CD14-positive monocyte (primary cell): ENCODE data around the gene SASS6. TPM values are rescaled to one million over a fixed set of nuclear protein-coding genes. Genes with fewer than 3 reads are reported as not detected.
A peak's percentile ranks its signal among the peaks of the same experiment; 100 is the strongest.

Experiments
- DNase-seq, 3 donors: peaks; one replicate each; pipeline ENCODE4 v3.0.0-alpha.2; 2011 to 2022
- H2AFZ ChIP-seq: 2 replicates; pipeline ENCODE4 v1.6.0; 2012; ENCODE audit warnings: mild to moderate bottlenecking, low read depth, low read length, inconsistent platforms; ENCODE audit not compliant: insufficient read depth, poor library complexity, severe bottlenecking
- H3K27ac ChIP-seq, 2 donors: 1 replicate in 1 of 2; 2 replicates in 1 of 2; pipeline ENCODE4 v1.5.1; 2012 to 2013; ENCODE audit warnings: low read length in 2 of 2, control low read depth in 1 of 2, inconsistent platforms in 1 of 2, low read depth in 1 of 2, mild to moderate bottlenecking in 1 of 2
- H3K27me3 ChIP-seq, 2 donors: one replicate each; pipeline versions ENCODE4 v1.6.0 to v1.6.1; 2011 to 2013; ENCODE audit warnings: low read length in 2 of 2; ENCODE audit not compliant: control insufficient read depth in 2 of 2, insufficient read depth in 2 of 2
- H3K36me3 ChIP-seq, 2 donors: replicated peaks in 1 of 2; 1 replicate in 1 of 2; 2 replicates in 1 of 2; pipeline versions ENCODE4 v1.5.1 to v1.6.1; 2012 to 2013; ENCODE audit warnings: low read length in 2 of 2, control low read depth in 1 of 2, inconsistent platforms in 1 of 2, mild to moderate bottlenecking in 1 of 2; ENCODE audit not compliant: insufficient read depth in 2 of 2, control insufficient read depth in 1 of 2
- H3K4me1 ChIP-seq, 2 donors: 1 replicate in 1 of 2; 2 replicates in 1 of 2; pipeline versions ENCODE4 v1.5.1 to v1.6.1; 2012 to 2013; ENCODE audit warnings: low read length in 2 of 2, control low read depth in 1 of 2, inconsistent platforms in 1 of 2, mild to moderate bottlenecking in 1 of 2, moderate library complexity in 1 of 2; ENCODE audit not compliant: insufficient read depth in 2 of 2, control insufficient read depth in 1 of 2
- H3K4me2 ChIP-seq: replicated peaks from 2 replicates; pipeline ENCODE3; 2012; ENCODE audit warnings: low read length, moderate library complexity, mild to moderate bottlenecking; ENCODE audit not compliant: poor library complexity, severe bottlenecking; ENCODE audit errors: extremely low read depth
- H3K4me3 ChIP-seq, 3 experiments: fragments of 200-600 bp in 1 of 3; sonication (generic) in 1 of 3; replicated peaks in 1 of 3; 1 replicate in 2 of 3; 2 replicates in 1 of 3; pipeline ENCODE4 v1.5.1; 2011 to 2013; ENCODE audit warnings: low read length in 3 of 3, mild to moderate bottlenecking in 3 of 3, control low read depth in 2 of 3, low read depth in 2 of 3, inconsistent platforms in 1 of 3, moderate library complexity in 1 of 3
- H3K79me2 ChIP-seq: 2 replicates; pipeline ENCODE4 v1.6.0; 2012; ENCODE audit warnings: mild to moderate bottlenecking, control low read depth, inconsistent platforms, low read length, moderate library complexity; ENCODE audit not compliant: insufficient read depth
- H3K9ac ChIP-seq: 2 replicates; pipeline ENCODE4 v1.6.0; 2017; ENCODE audit warnings: low read length, mild to moderate bottlenecking; ENCODE audit not compliant: insufficient read depth, poor library complexity, severe bottlenecking
- H3K9me3 ChIP-seq, 2 donors: replicated peaks in 1 of 2; 1 replicate in 1 of 2; 2 replicates in 1 of 2; pipeline versions ENCODE4 v1.5.1 to v1.6.1; 2012 to 2013; ENCODE audit warnings: low read length in 2 of 2, control low read depth in 1 of 2; ENCODE audit not compliant: control insufficient read depth in 1 of 2, insufficient read depth in 1 of 2
- H4K20me1 ChIP-seq: 2 replicates; pipeline ENCODE4 v1.6.0; 2012; ENCODE audit warnings: mild to moderate bottlenecking, low read length, control low read depth, moderate library complexity; ENCODE audit not compliant: insufficient read depth
- H3K27ac Mint-ChIP-seq, 7 donors: one replicate each; pipeline ENCODE4 v1.8.0; 2020; ENCODE audit warnings: mild to moderate bottlenecking in 7 of 7, mixed read lengths in 7 of 7, moderate library complexity in 6 of 7, inconsistent platforms in 2 of 7
- H3K27me3 Mint-ChIP-seq, 3 donors: one replicate each; pipeline ENCODE4 v1.8.0; 2021 to 2022; ENCODE audit warnings: low read depth in 3 of 3, mild to moderate bottlenecking in 3 of 3, mixed read lengths in 3 of 3, moderate library complexity in 3 of 3, inconsistent platforms in 1 of 3
- H3K36me3 Mint-ChIP-seq, 2 donors: one replicate each; pipeline ENCODE4 v1.8.0; 2020; ENCODE audit warnings: mixed read lengths in 2 of 2, inconsistent platforms in 1 of 2, mild to moderate bottlenecking in 1 of 2
- H3K4me1 Mint-ChIP-seq: one replicate; pipeline ENCODE4 v1.8.0; 2020; ENCODE audit warnings: mild to moderate bottlenecking, mixed read lengths
- H3K4me3 Mint-ChIP-seq, 2 donors: one replicate each; pipeline ENCODE4 v1.8.0; 2020; ENCODE audit warnings: mild to moderate bottlenecking in 2 of 2, mixed read lengths in 2 of 2, moderate library complexity in 1 of 2
- H3K9me3 Mint-ChIP-seq, 7 donors: one replicate each; pipeline ENCODE4 v1.8.0; 2020 to 2022; ENCODE audit warnings: mixed read lengths in 7 of 7, mild to moderate bottlenecking in 6 of 7, moderate library complexity in 6 of 7, inconsistent platforms in 2 of 7
- CTCF ChIP-seq: fragments of 200-600 bp; IDR thresholded peaks from one replicate; pipeline ENCODE4 v1.8.0; 2022; ENCODE audit warnings: antibody characterized with exemption, mild to moderate bottlenecking
- WGBS: methylation state at CpG from one replicate; pipeline ENCODE4 v1.1.5; 2013; ENCODE audit warnings: missing lambda C conversion rate; ENCODE audit not compliant: insufficient coverage; 5-methylcytosine and 5-hydroxymethylcytosine counted together
- intact Hi-C, 2 donors: fragments of 100-400 bp; cut with micrococcal nuclease; formaldehyde crosslinking; loops; one replicate each; pipeline versions ENCODE4 v1.15.0 to v1.15.1; 2023
- polyA plus RNA-seq, 3 donors: library from polyadenylated mRNA; depleted of rRNA in 1 of 3; unstranded in 2 of 3; stranded (reverse) in 1 of 3; fragments of 300-500 nt in 2 of 3; fragments of >200 nt in 1 of 3; fragmentation: Illumina TruSeq in 2 of 3; gene quantifications; 1 replicate in 2 of 3; 2 replicates in 1 of 3; pipeline ENCODE4 v1.2.3, GENCODE V29; 2012 to 2021

Gene SASS6
- polyA plus RNA-seq, 3 donors: 0.53 to 0.98 (median 0.93) TPM

- intact Hi-C loops: loop anchor here (5.0 kb wide), 3 partner anchors 98 to 132 kb away; partner anchors contain the start of genes RTCA (in 2 of the 2) and DBT (in 1 of the 2)
These were observed 2.1 kb upstream of the SASS6 start for GRCh38 chr1:100134872-100135271.

GRCh38 chr1:100131623-100132022 is 1.1 kb downstream of the SASS6 start:
- Mint-ChIP-seq H3K27me3 (no peaks in the 10 kb centered on the region), H3K27ac (no peak overlapping the region), H3K4me1 (peaks cover 21% of the 10 kb centered on the region), H3K9me3 (no peaks in the 10 kb centered on the region), H3K4me3 (no peak overlapping the region), H3K36me3 (no peaks in the 10 kb centered on the region)
- Histone ChIP-seq H3K9me3 (no peaks in the 10 kb centered on the region), H3K79me2 (peaks cover 65% of the 10 kb centered on the region), H3K27me3 (no peaks in the 10 kb centered on the region), H4K20me1 (no peaks in the 10 kb centered on the region), H3K4me3 (peak overlapping the region in 1 of 3 experiments; percentile 99), H3K4me1 (peaks cover 14 to 22% of the 10 kb centered on the region in 2 donors), H2AFZ (peak overlapping the region; percentile 100), H3K4me2 (peak overlapping the region; percentile 94), H3K27ac (no peak overlapping the region), H3K36me3 (no peaks in the 10 kb centered on the region), H3K9ac (no peak overlapping the region)
- DNase-seq: no peak
- WGBS: 100% methylated on average over 3 of the region's 8 CpGs
- intact Hi-C loops: loop anchor here (5.0 kb wide), 3 partner anchors 94 to 136 kb away; partner anchors contain the start of genes RTCA (in 2 of the 2) and DBT (in 1 of the 2)
- TF ChIP-seq CTCF: no peak

More at GRCh38 chr1:100134872-100135271, 2.1 kb upstream of the SASS6 start:
- H3K4me1 Mint-ChIP-seq: peaks cover 21% of the 10 kb centered on the region
- no peak for TF ChIP-seq CTCF
- no peak overlapping the region for H3K27ac ChIP-seq
- no CpG with 5 or more reads among the region's 3 CpGs for WGBS
- H3K27me3 Mint-ChIP-seq: no peaks in the 10 kb centered on the region
- no peak overlapping the region for H3K4me3 Mint-ChIP-seq
- H3K9me3 ChIP-seq: no peaks in the 10 kb centered on the region
- no peaks in the 10 kb centered on the region for H4K20me1 ChIP-seq
- no peak overlapping the region for H3K4me2 ChIP-seq
- no peak for DNase-seq
- no peaks in the 10 kb centered on the region for H3K27me3 ChIP-seq
- H2AFZ ChIP-seq: no peak overlapping the region
- H3K79me2 ChIP-seq: peaks cover 52% of the 10 kb centered on the region
- H3K9me3 Mint-ChIP-seq: no peaks in the 10 kb centered on the region
- peaks cover 31 to 32% of the 10 kb centered on the region in 2 donors for H3K36me3 ChIP-seq
- no peak overlapping the region for H3K9ac ChIP-seq
- H3K36me3 Mint-ChIP-seq: peaks cover 19 to 26% of the 10 kb centered on the region in 2 donors
- no peak overlapping the region for H3K4me3 ChIP-seq
- no peak overlapping the region for H3K27ac Mint-ChIP-seq
- H3K4me1 ChIP-seq: peaks cover 14 to 22% of the 10 kb centered on the region in 2 donors
